ENCODE measurements around the gene PDK2.
A peak's percentile ranks its signal among the peaks of the same experiment; 100 is the strongest.

DNA sequence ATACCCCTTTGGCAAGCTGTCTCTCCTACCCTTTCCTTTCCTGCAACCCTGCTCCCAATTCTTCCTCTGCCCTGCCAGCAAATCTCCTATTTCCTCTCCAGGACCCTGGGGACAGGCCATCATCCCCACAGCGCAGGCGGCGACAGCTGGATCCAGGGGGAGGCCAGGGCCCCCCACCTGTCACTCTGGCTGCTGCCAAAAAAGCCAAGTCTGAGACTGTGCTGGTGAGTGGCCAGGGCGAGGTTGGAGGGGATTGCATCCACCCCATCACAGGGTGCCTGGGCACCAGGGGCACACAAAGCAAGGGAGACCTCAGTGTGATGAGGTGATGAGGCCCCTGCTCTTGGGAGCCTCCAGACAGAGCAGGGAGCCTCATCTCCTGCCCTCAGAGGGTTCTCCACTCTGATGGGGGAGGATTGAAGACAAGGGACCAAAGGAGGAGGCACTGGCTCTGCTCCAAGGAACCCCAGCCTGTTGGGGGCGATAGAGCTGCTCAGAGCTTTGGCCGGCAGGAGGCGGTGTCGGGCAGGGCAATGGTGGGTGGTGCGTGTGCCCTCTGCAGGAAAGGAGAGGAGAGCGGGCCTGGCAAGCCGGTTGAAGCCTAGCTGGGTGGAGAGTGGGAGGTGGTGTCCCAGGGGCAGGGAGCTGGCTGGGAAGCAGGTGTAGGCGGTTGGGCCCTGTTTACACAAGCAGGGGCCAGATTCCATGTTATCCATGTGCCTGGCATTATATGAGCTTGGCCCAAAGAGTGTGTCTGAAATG lies 15.6 kb upstream of the PDK2 start:
- no peak for TF ChIP-seq ESRRG (CRISPR knock-in tag; IDR thresholded peaks at IDR 0.05)
- no peak for TF ChIP-seq ZFP30 (CRISPR knock-in tag; IDR thresholded peaks at IDR 0.05)
- no peak for TF ChIP-seq RARB (CRISPR knock-in tag; IDR thresholded peaks at IDR 0.05)
- TF ChIP-seq PPARA (CRISPR knock-in tag; IDR thresholded peaks at IDR 0.05; ENCODE audit: borderline replicate concordance): no peak
- TF ChIP-seq ARNTL (CRISPR knock-in tag; IDR thresholded peaks at IDR 0.05; ENCODE audit: borderline replicate concordance, low read depth): no peak
- no peak for TF ChIP-seq SNAI2 (CRISPR knock-in tag; IDR thresholded peaks at IDR 0.05)
- TF ChIP-seq TOX (CRISPR knock-in tag; IDR thresholded peaks at IDR 0.05; ENCODE audit: borderline replicate concordance): no peak
- no peak for TF ChIP-seq TCF4 (CRISPR knock-in tag; IDR thresholded peaks at IDR 0.05; ENCODE audit: borderline replicate concordance)
- no peak for TF ChIP-seq BACH2 (CRISPR knock-in tag; IDR thresholded peaks at IDR 0.05; ENCODE audit: borderline replicate concordance)
- peak; percentile 35; the same call in 1 of the 2 replicates for TF ChIP-seq ZFP3 (CRISPR knock-in tag; IDR thresholded peaks at IDR 0.05)
- TF ChIP-seq, protein P1, sequence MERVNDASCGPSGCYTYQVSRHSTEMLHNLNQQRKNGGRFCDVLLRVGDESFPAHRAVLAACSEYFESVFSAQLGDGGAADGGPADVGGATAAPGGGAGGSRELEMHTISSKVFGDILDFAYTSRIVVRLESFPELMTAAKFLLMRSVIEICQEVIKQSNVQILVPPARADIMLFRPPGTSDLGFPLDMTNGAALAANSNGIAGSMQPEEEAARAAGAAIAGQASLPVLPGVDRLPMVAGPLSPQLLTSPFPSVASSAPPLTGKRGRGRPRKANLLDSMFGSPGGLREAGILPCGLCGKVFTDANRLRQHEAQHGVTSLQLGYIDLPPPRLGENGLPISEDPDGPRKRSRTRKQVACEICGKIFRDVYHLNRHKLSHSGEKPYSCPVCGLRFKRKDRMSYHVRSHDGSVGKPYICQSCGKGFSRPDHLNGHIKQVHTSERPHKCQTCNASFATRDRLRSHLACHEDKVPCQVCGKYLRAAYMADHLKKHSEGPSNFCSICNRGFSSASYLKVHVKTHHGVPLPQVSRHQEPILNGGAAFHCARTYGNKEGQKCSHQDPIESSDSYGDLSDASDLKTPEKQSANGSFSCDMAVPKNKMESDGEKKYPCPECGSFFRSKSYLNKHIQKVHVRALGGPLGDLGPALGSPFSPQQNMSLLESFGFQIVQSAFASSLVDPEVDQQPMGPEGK (CRISPR knock-in tag; IDR thresholded peaks at IDR 0.05; ENCODE audit: borderline replicate concordance): no peak
- TF ChIP-seq, protein P2, sequence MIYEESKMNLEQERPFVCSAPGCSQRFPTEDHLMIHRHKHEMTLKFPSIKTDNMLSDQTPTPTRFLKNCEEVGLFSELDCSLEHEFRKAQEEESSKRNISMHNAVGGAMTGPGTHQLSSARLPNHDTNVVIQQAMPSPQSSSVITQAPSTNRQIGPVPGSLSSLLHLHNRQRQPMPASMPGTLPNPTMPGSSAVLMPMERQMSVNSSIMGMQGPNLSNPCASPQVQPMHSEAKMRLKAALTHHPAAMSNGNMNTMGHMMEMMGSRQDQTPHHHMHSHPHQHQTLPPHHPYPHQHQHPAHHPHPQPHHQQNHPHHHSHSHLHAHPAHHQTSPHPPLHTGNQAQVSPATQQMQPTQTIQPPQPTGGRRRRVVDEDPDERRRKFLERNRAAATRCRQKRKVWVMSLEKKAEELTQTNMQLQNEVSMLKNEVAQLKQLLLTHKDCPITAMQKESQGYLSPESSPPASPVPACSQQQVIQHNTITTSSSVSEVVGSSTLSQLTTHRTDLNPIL (CRISPR knock-in tag; IDR thresholded peaks at IDR 0.05; ENCODE audit: low read depth): no peak
- no peak for TF ChIP-seq ISL1 (CRISPR knock-in tag; IDR thresholded peaks at IDR 0.05)

Data from SK-N-SH treated with all-trans-retinoic acid at 6 μM for 48 hours (cell line).